ENCODE data around the gene MTF2.
"Not testable (repeated sequence)": the region's sequence is repeated elsewhere in the genome, so short reads cannot be mapped to it uniquely, and the experiment has no call there.

The MTF2 gene

DNA sequence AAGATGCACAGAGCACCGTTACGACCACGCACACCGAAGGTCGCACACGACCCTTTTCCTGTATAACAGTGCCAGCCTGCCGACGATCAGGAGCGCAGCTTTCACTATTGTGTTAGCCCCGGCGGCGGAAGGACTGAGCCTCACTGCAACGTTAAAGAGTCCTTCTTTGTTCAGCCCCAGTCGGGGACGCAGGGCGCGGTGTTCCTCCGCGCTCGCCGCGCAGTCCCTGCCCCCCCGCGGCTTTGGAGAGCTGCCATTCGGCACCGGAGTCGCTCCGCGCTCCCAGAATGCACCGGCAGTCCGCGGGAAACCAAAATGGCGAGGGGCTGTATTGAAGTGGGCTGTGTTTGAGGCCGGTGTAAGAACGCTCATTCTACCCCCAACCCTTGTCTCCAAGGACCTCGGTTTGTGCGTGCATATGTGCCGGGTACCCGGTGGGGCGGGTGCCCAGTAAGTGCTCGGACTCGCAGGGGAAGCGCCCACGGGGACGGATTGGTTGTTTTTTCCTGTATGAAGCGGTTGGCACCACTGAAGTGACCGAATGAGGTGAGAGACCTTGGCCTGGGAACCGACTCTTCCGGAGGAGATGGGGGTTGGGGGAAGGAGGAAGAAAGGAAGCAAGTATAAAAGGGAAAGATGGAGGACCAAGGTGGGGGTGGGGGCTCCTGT lies at the start of gene MTF2:
TSS of gene MTF2 (plus strand) at position 298 of the 669 bp plus-strand sequence. CDS start at position 542, 244 bp downstream.
- DNase-seq (ENCODE audit: low spot score), result peak; percentile 92
- POLR2A ChIA-PET (ENCODE audit: low non-redundant PET), result interaction anchor here (0.5 to 0.6 kb wide), 2 partner anchors 56 to 78 kb away, joined by 3 read pairs; no protein-coding TSS in a partner anchor
- peak within 1 kb of the TSS; percentile 88 for H3K27ac ChIP-seq
- CTCF ChIA-PET, result interaction anchor here (0.6 to 0.8 kb wide), 3 partner anchors 457 to 1910 kb away, joined by 3 to 4 read pairs (median 3); no protein-coding TSS in a partner anchor
- no peak for TF ChIP-seq CTCF (conservative IDR thresholded peaks at IDR 0.05; ENCODE audit: low read depth)

DNA sequence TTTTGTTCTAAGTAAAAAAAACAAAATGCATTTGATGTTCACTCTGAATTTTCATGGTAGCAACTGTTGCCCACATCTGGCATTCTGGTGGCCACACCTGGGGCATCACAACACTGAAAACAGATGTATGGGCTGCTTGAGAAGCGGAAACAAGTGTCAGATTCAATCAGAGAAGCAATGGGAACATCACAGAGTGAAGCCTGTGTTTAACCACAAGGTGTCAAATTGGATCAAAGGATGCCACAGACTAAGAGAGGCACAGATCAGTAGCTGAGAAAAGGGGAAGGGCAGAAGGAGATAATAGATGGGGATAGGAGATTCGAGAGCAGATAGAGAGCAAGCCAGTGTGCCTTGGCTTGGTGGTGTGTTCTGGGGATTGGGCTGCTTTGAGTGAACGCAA lies 49.8 kb upstream of the MTF2 start:
- CTCF ChIA-PET, result interaction anchor here (0.6 kb wide), 1 partner anchor 890 kb away, joined by 4 read pairs; no protein-coding TSS in a partner anchor
- POLR2A ChIA-PET (ENCODE audit: low non-redundant PET), result no interaction called here
- no peak for TF ChIP-seq CTCF (conservative IDR thresholded peaks at IDR 0.05; ENCODE audit: low read depth)
- DNase-seq (ENCODE audit: low spot score), result no peak
- H3K27ac ChIP-seq, result no peak overlapping the region

DNA sequence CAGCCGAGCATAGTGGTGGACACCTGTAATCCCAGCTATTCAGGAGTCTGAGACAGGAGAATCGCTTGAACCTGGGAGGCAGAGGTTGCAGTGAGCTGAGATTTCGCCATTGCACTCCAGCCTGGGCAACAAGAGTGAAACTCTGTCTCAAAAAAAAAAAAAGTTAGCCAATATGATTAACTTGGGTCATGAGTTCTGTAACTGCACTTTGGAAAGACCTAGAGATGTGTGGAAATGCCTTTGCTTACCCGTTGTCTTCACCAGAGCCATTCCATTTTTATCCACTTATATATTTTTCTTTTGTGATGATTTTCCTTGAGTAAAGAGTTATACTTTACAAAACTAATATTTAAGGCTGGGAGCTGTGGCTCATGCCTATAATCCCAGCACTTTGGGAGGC lies 48.9 kb upstream of the MTF2 start:
- CTCF ChIA-PET, result interaction anchor here (0.6 kb wide), 1 partner anchor 176 kb away, joined by 7 read pairs; no protein-coding TSS in a partner anchor
- H3K27ac ChIP-seq; DNase-seq (ENCODE audit: low spot score): not testable (repeated sequence)
- POLR2A ChIA-PET (ENCODE audit: low non-redundant PET), result interaction anchor here (0.7 kb wide), 1 partner anchor 176 kb away, joined by 5 read pairs; no protein-coding TSS in a partner anchor

- TF ChIP-seq CTCF (conservative IDR thresholded peaks at IDR 0.05; ENCODE audit: low read depth), result no peak
- no peak for DNase-seq (ENCODE audit: low spot score)
- ChIA-PET CTCF (interaction anchor here (1.1 kb wide), 1 partner anchor 30 kb away, joined by 6 read pairs; no protein-coding TSS in a partner anchor), POLR2A (ENCODE audit: low non-redundant PET) (interaction anchor here (0.7 kb wide), 1 partner anchor 15 kb away, joined by 4 read pairs; no protein-coding TSS in a partner anchor)
- H3K27ac ChIP-seq, result no peak overlapping the region
Measured at GRCh38 chr1:93031711-93032110, 47.4 kb upstream of the MTF2 start.

GRCh38 chr1:93033029-93033428 lies 46.1 kb upstream of the MTF2 start:
- TF ChIP-seq CTCF (conservative IDR thresholded peaks at IDR 0.05; ENCODE audit: low read depth), result no peak
- ChIA-PET POLR2A (ENCODE audit: low non-redundant PET) (no interaction called here), CTCF (no interaction called here)
- DNase-seq (ENCODE audit: low spot score), result no peak
- H3K27ac ChIP-seq, result no peak overlapping the region

DNA sequence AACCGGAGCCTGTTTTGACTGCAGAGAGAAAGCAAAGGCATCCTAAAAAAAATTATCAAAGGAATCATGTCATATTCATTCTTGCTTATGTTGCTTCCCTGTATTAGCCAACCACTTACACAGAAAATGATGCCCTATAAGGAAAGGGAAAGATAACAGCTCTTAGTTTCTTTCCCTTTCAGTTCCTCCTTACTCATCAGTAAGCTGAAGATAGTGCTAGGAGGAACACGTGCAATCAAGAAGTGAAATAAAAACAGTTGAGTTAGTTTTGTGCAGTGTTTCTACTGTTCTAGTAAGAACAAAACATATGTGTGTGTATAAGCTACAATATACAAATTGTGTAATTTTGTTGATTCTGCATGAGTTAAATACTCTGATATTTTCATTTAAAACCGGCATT lies 45.3 kb upstream of the MTF2 start:
- DNase-seq (ENCODE audit: low spot score), result no peak
- CTCF ChIA-PET, result interaction anchor here (0.6 to 0.7 kb wide), 2 partner anchors 13 to 31 kb away, joined by 3 read pairs; no protein-coding TSS in a partner anchor
- TF ChIP-seq CTCF (conservative IDR thresholded peaks at IDR 0.05; ENCODE audit: low read depth), result no peak
- H3K27ac ChIP-seq, result no peak overlapping the region
- POLR2A ChIA-PET (ENCODE audit: low non-redundant PET), result no interaction called here

- TF ChIP-seq CTCF (conservative IDR thresholded peaks at IDR 0.05; ENCODE audit: low read depth), result no peak
- ChIA-PET CTCF (interaction anchor here (0.6 to 0.7 kb wide), 2 partner anchors 13 to 31 kb away, joined by 3 read pairs; no protein-coding TSS in a partner anchor), POLR2A (ENCODE audit: low non-redundant PET) (no interaction called here)
- DNase-seq (ENCODE audit: low spot score), result no peak
- no peak overlapping the region for H3K27ac ChIP-seq
Measured at GRCh38 chr1:93034397-93034796, 44.7 kb upstream of the MTF2 start.

All from RWPE1 (cell line).